B cell (primary cell): ENCODE data around the gene KISS1. TPM values are rescaled to one million over a fixed set of nuclear protein-coding genes. Genes with fewer than 3 reads are reported as not detected.

Source experiments
- ATAC-seq: fragments of 200-7000 bp; cut with Tn5 transposase; one replicate; pipeline ENCODE4 v1.10.0; 2021; ENCODE audit warnings: low read depth, mild to moderate bottlenecking, moderate number of reproducible peaks, moderate library complexity
- CTCF ChIA-PET: fragments of 350-600 bp; sonication (Branson Sonifier 250); formaldehyde crosslinking; loops from one replicate; lab custom pipeline; 2021; ENCODE audit warnings: antibody characterized with exemption, inconsistent platforms; lab: Charles Lee
- POLR2A ChIA-PET: fragments of 350-600 bp; sonication (Branson Sonifier 250); formaldehyde crosslinking; loops from one replicate; lab custom pipeline; 2021; ENCODE audit warnings: antibody characterized with exemption; lab: Charles Lee
- DNase-seq: peaks from one replicate; pipeline ENCODE4 v3.0.0; 2013
- H2AFZ ChIP-seq: 2 replicates; pipeline ENCODE4 v1.6.1; 2012; ENCODE audit warnings: mild to moderate bottlenecking, low read depth, low read length; ENCODE audit not compliant: insufficient read depth, poor library complexity, severe bottlenecking
- H3K27ac ChIP-seq, 2 donors: 1 replicate in 1 of 2; 2 replicates in 1 of 2; pipeline ENCODE4 v1.5.1; 2012 to 2013; ENCODE audit warnings: low read length in 2 of 2, mild to moderate bottlenecking in 2 of 2, moderate library complexity in 1 of 2
- H3K27me3 ChIP-seq, 4 experiments: fragments of 200-600 bp in 1 of 4; sonication (generic) in 1 of 4; replicated peaks in 1 of 4; 1 replicate in 2 of 4; 2 replicates in 2 of 4; pipeline versions ENCODE4 v1.6.1 to v1.7.0; 2013 to 2016; ENCODE audit warnings: low read length in 3 of 4, mild to moderate bottlenecking in 2 of 4, mixed read lengths in 1 of 4, moderate library complexity in 1 of 4; ENCODE audit not compliant: insufficient read depth in 4 of 4, control insufficient read depth in 3 of 4; ENCODE audit errors: control extremely low read depth in 1 of 4
- H3K36me3 ChIP-seq, 2 experiments: replicated peaks in 1 of 2; 1 replicate in 1 of 2; 2 replicates in 1 of 2; pipeline versions ENCODE4 v1.6.1 to v1.7.1; 2013; ENCODE audit warnings: low read length in 1 of 2; ENCODE audit not compliant: insufficient read depth in 2 of 2, control insufficient read depth in 1 of 2; ENCODE audit errors: control extremely low read depth in 1 of 2, extremely low read depth in 1 of 2
- H3K4me1 ChIP-seq, 2 donors: fragments of 200-600 bp in 1 of 2; sonication (generic) in 1 of 2; 1 replicate in 1 of 2; 2 replicates in 1 of 2; pipeline versions ENCODE4 v1.5.1 to v1.6.1; 2013 to 2017; ENCODE audit warnings: low read length in 2 of 2; ENCODE audit not compliant: control insufficient read depth in 2 of 2, insufficient read depth in 2 of 2
- H3K4me2 ChIP-seq: replicated peaks from 2 replicates; pipeline ENCODE3; 2012; ENCODE audit warnings: mild to moderate bottlenecking, low read depth, low read length; ENCODE audit not compliant: poor library complexity, severe bottlenecking
- H3K4me3 ChIP-seq, 5 experiments: fragments of 200-600 bp in 1 of 5; sonication (generic) in 1 of 5; 1 replicate in 3 of 5; 2 replicates in 2 of 5; pipeline versions ENCODE4 v1.5.1 to v1.7.0; 2011 to 2016; ENCODE audit warnings: low read length in 4 of 5, mild to moderate bottlenecking in 4 of 5, low read depth in 2 of 5, control low read depth in 1 of 5, moderate library complexity in 1 of 5; ENCODE audit not compliant: insufficient read depth in 1 of 5; ENCODE audit errors: control extremely low read depth in 1 of 5, extremely low read depth in 1 of 5
- H3K79me2 ChIP-seq: fragments of 200-600 bp; sonication (generic); one replicate; pipeline ENCODE4 v1.6.0; 2016; ENCODE audit warnings: low read length; ENCODE audit not compliant: control insufficient read depth, insufficient read depth
- H3K9ac ChIP-seq: fragments of 200-600 bp; sonication (generic); 2 replicates; pipeline ENCODE4 v1.6.1; 2017; ENCODE audit warnings: mild to moderate bottlenecking, low read length, moderate library complexity
- H3K9me3 ChIP-seq, 3 donors: one replicate each; pipeline versions ENCODE4 v1.6.1 to v1.7.1; 2013; ENCODE audit warnings: low read length in 2 of 3; ENCODE audit not compliant: control insufficient read depth in 2 of 3, insufficient read depth in 1 of 3; ENCODE audit errors: control extremely low read depth in 1 of 3
- H4K20me1 ChIP-seq: 2 replicates; pipeline ENCODE4 v1.6.0; 2012; ENCODE audit warnings: mild to moderate bottlenecking, low read length; ENCODE audit not compliant: insufficient read depth, control insufficient read depth, poor library complexity, severe bottlenecking
- H3K27ac Mint-ChIP-seq: one replicate; pipeline ENCODE4 v1.8.0; 2021; ENCODE audit warnings: mixed read lengths
- H3K27me3 Mint-ChIP-seq: one replicate; pipeline ENCODE4 v1.8.0; 2021; ENCODE audit warnings: mixed read lengths
- H3K4me1 Mint-ChIP-seq: one replicate; pipeline ENCODE4 v1.8.0; 2021; ENCODE audit warnings: mixed read lengths
- H3K4me3 Mint-ChIP-seq: one replicate; pipeline ENCODE4 v1.8.0; 2021; ENCODE audit warnings: mixed read lengths
- H3K9me3 Mint-ChIP-seq: one replicate; pipeline ENCODE4 v1.8.0; 2022; ENCODE audit warnings: mixed read lengths; ENCODE audit not compliant: insufficient read depth
- EZH2 ChIP-seq: IDR thresholded peaks from 2 replicates; pipeline ENCODE4 v1.6.1; 2012; ENCODE audit warnings: borderline replicate concordance, low read depth, mild to moderate bottlenecking, moderate library complexity, low read length; ENCODE audit not compliant: insufficient read depth, poor library complexity, severe bottlenecking
- WGBS: methylation state at CpG from one replicate; pipeline ENCODE4 v1.1.5; 2013; ENCODE audit warnings: missing lambda C conversion rate; ENCODE audit not compliant: insufficient coverage; 5-methylcytosine and 5-hydroxymethylcytosine counted together
- intact Hi-C: fragments of 100-400 bp; cut with micrococcal nuclease; formaldehyde crosslinking; loops from one replicate; pipeline ENCODE4 v1.10.0; 2022
- polyA plus RNA-seq: library from polyadenylated mRNA; depleted of rRNA; stranded (reverse); fragments of >200 nt; gene quantifications from 2 replicates; pipeline ENCODE4 v1.2.3, GENCODE V29; 2012
- total RNA-seq, 2 donors: library from RNA; stranded (reverse); fragments of 120-200 nt in 1 of 2; gene quantifications; 1 replicate in 1 of 2; 2 replicates in 1 of 2; pipeline versions ENCODE4 v1.2.3 to v1.2.4, GENCODE V29; 2013 to 2022
- TF ChIP-seq, protein P1 (sequence below): fragments of 200-600 bp; IDR thresholded peaks from one replicate; pipeline ENCODE4 v1.8.0; 2022; ENCODE audit warnings: antibody characterized with exemption, mild to moderate bottlenecking

The KISS1 gene
- total and polyA plus RNA-seq, 2 donors (not counting 1 experiment from before 2014, with no cell fraction given): not detected

DNA sequence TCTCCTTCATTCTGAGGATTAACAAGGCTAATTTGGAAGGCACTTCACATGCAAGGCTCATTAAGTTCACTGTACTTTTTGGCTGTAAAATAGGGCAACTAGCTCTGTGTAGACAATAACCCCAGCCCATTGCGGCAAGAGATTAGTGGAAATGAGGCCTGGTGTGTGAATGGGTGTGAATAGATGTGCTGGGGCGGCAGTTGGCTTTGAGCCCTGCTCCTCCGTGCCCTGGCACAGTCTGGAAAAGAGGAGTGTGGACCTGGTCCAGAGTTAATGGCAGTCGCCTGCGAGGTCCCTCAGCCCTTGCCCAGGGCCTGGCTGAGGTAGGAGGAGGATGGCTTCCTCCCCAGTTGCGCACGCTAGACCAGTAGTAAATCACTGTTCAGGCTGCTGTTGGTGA, 4.8 kb downstream of the KISS1 start:
- TF ChIP-seq, protein P1, sequence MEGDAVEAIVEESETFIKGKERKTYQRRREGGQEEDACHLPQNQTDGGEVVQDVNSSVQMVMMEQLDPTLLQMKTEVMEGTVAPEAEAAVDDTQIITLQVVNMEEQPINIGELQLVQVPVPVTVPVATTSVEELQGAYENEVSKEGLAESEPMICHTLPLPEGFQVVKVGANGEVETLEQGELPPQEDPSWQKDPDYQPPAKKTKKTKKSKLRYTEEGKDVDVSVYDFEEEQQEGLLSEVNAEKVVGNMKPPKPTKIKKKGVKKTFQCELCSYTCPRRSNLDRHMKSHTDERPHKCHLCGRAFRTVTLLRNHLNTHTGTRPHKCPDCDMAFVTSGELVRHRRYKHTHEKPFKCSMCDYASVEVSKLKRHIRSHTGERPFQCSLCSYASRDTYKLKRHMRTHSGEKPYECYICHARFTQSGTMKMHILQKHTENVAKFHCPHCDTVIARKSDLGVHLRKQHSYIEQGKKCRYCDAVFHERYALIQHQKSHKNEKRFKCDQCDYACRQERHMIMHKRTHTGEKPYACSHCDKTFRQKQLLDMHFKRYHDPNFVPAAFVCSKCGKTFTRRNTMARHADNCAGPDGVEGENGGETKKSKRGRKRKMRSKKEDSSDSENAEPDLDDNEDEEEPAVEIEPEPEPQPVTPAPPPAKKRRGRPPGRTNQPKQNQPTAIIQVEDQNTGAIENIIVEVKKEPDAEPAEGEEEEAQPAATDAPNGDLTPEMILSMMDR: no peak
- TF ChIP-seq EZH2: no peak
- Mint-ChIP-seq H3K9me3 (no peaks in the 10 kb centered on the region), H3K27ac (no peak overlapping the region), H3K4me3 (no peak overlapping the region), H3K4me1 (peaks cover 13% of the 10 kb centered on the region), H3K27me3 (peaks cover 54% of the 10 kb centered on the region)
- 98% methylated on average over 5 of the region's 7 CpGs for WGBS
- ATAC-seq (no peak), DNase-seq (no peak)
- ChIA-PET POLR2A (no interaction called here), CTCF (no interaction called here)
- Histone ChIP-seq H3K4me2 (no peak overlapping the region), H3K4me3 (no peak overlapping the region), H3K36me3 (no peaks in the 10 kb centered on the region), H3K79me2 (no peaks in the 10 kb centered on the region), H3K27me3 (peaks cover 0 to 51% (median 14%) of the 10 kb centered on the region in 4 experiments), H4K20me1 (no peaks in the 10 kb centered on the region), H3K27ac (no peak overlapping the region), H3K9ac (no peak overlapping the region), H2AFZ (no peak overlapping the region), H3K9me3 (no peaks in the 10 kb centered on the region), H3K4me1 (peaks cover 12 to 14% of the 10 kb centered on the region in 2 donors)
- intact Hi-C loops: no loop called here

DNA sequence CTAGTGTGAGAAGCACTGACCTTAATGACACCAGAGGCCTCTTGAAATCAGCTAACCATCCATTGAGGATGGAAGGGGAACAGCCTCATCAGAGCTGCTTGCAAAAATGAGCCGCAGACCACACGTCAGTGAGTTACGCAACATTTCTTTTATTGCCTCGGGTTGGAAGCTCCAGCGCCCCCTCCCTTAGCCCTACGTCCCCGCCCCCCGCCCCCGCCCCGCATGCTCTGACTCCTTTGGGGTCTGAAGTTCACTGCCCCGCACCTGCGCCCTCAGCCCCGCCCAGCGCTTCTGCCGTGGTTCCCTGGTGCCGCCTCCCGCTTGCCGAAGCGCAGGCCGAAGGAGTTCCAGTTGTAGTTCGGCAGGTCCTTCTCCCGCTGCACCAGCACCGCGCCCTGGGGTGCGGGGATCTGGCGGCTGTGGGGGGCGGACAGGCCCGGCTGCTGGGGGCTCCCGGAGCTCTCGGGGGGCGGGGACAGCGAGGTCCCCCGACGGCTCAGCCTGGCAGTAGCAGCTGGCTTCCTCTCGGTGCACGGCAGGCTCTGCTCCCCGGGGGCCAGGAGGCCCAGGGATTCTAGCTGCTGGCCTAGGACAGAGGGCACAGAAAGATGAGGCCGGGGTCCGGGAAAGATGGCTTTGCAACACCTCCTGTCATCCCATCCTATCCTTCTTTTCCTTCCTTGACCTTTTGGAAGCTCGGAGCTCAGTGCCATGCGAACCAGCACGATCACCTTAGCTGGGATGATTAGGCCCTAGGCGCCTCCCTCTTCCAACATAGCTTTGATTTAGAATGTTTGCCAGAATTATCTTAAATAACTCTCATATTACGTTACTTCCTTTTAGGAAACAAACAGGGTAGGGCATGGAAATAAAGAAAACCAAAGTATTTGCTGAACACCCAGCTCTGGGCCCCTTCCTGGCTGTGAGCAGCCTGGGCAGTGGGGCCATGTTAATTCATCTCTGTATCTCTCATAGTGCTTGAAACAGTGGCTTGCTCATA, 5.8 kb downstream of the KISS1 start:
- H3K9ac ChIP-seq: peak overlapping the region; percentile 37
- H3K9me3 ChIP-seq: no peaks in the 10 kb centered on the region
- Mint-ChIP-seq H3K9me3 (no peaks in the 10 kb centered on the region), H3K4me1 (peaks cover 13% of the 10 kb centered on the region), H3K4me3 (peak overlapping the region; percentile 47), H3K27me3 (peaks cover 54% of the 10 kb centered on the region), H3K27ac (no peak overlapping the region)
- no peaks in the 10 kb centered on the region for H3K36me3 ChIP-seq
- H3K79me2 ChIP-seq: no peaks in the 10 kb centered on the region
- peaks cover 0 to 51% (median 16%) of the 10 kb centered on the region in 4 experiments for H3K27me3 ChIP-seq
- TF ChIP-seq, protein P1: no peak
- no peak for TF ChIP-seq EZH2
- peak overlapping the region in 1 of 5 experiments; percentile 21 for H3K4me3 ChIP-seq
- peak overlapping the region; percentile 64 for H3K4me2 ChIP-seq
- ATAC-seq (peak; percentile 28), DNase-seq (peak; percentile 20)
- H4K20me1 ChIP-seq: no peaks in the 10 kb centered on the region
- ChIA-PET POLR2A (no interaction called here), CTCF (interaction anchor here (1.4 kb wide), 1 partner anchor 16 kb away, joined by 3 read pairs; no protein-coding TSS in a partner anchor)
- H2AFZ ChIP-seq: peak overlapping the region; percentile 49
- H3K27ac ChIP-seq: no peak overlapping the region
- peaks cover 12 to 14% of the 10 kb centered on the region in 2 donors for H3K4me1 ChIP-seq
- WGBS: 3% methylated on average over 36 of the region's 44 CpGs
- intact Hi-C loops: no loop called here
